NCI-H2081 (cell line): ENCODE data around the gene ACTL6B.

Experiments
- DNase-seq, 2 experiments: peaks; one replicate each; lab custom pipeline; 2025; lab: John Stamatoyannopoulos, UW

Gene ACTL6B

DNA sequence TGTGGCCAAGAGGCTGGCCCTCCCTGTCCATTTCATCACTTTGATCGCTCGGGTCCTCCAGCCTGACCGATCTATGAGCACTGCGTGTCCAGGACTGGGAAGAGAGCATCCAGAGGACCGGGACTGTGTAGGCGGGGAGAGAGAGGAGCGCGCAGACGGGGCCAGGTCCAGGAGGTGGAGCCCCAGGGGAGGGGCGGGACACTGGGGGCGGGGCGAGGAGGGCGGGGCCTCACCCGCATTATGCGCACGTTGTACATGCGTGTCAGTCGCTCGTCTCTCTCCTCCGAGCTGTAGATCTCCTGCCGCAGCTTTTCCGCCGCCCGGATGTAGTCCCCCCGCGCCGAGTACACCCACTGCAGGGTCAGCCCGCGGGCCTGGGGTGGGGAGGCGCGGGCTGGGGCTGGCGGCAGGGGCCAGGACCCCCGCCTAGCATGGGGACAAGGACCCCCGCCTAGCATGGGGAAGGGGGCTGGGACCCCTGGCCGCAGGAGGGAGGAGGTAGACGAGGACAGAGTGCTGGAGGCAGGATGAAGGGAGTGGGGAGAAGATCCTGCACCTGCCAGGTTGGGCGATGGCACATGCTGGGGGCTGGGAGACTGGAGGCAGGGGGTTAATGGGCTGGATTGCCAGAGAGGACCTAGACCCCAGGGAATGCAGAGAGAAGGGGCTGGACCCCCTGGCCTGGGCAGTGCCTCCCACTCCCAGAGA is 29.6 kb downstream of the ACTL6B start:
- peak; percentile 85 for DNase-seq

DNA sequence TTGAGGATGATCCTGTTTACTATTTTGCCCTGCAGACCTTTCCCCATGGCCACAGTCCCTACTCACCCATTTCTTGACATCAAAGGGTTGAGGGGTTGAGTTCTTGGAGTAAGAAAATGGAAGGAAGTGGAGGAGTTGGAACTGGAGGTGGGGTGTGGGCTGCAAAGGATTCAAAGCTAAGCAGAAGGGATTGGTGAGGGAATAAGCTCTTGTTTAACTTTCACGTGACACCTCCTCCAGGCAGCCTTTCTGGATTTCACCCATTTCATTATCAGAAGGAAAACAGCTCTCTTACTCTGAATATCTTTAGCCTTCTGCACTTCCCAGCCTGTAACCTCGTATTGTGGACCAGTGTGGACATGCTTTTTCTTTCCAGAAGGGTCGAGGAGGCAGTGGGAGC is 30.2 kb downstream of the ACTL6B start:
- no peak for DNase-seq

DNA sequence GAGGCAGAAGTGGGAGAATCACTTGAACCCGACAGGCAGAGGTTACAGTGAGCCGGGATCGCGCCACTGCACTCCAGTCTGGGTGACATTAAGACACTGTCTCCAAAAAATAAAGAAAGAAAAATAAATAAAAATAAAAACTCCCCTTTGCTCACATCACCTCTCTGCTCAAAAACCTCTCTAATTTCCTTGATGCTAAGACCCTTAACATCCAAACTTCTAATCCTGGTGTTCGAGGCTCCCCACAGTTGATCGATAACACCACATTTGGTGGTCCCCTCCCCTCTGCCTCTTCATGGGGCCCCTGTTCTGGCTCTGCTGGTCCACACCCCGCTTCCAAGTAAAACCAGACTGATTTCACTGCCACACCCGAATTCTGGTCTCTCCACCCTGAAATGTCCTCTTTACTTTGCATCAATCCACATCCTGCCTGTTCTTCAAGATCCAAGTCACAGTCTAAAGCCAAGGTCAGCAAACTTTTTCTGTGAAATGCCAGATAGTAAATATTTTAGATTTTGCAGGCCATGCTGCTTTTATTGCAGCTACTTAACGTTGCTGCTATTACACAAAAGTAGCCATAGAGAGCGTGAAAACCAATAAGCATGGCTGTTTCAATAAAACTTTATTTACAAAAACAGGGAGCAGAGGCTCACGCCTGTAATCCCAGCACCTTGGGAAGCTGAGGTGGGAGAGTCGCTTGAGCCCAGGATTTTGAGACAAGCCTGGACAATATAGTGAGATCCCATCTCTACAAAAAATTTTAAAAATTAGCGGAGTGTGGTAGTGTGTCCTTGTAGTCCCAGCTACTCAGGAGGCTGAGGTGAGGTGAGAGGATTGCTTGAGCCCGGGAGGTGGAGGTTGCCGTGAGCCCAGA is 32.1 kb downstream of the ACTL6B start:
- DNase-seq = no peak

DNA sequence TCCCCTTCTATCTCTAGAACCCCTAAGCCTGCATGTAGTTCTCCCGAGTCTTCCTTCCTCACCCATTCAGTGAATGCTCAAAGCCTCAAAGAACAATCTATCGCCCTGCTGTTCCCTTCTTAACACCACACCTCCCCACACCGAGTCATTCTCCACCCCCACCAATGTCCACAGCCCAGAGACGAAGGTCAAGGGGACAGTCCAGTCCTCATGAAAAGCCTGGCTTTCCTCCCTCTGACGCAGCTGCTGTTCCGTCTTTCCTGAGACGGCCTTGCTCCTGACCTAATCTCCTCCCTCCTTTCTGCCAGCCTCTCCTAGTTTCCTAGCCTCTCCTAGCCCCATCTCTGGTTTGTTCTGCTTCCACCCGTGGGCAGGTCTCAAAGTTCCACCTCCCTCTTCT is 34.7 kb downstream of the ACTL6B start:
- no peak for DNase-seq

DNA sequence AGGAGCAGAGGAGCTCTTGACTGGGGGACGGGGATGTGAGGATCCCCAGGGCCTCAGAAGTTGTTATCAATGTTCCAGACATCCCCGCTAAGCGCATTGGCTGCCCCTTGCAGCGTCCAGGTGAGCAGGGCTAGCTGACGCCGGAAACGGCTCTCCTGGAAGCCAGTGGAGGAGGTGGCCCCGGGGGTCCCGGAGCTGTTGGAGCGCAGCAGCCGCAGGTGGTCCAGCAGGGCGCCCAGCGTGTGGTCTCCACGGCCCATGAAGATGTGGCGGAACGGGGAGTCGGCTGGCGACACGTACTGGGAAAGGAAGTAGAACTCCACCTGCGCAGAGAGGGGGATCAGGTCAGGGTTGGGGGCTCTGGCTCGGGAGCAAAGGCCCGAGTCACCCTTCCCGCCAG is 35.4 kb downstream of the ACTL6B start:
- DNase-seq = no peak

DNA sequence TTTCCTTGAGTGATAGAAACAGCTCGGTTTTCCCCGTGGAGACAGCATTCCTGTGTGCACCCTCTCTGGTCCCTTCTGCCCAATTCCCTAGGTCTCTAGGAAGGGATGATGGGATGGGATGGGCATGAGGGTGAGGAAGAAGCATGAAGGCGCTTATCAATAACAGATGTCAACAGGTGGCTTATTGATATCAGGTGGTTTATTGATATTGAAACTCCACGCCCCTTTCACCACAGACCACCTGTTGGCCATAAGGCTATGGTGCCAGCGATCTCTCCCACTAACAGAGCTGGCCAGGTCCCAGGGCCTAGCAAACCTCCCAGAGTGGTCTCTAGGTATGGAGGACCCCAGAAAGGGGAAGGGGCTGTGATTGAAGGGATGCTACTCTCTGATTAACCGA is 36.0 kb downstream of the ACTL6B start:
- no peak for DNase-seq

DNA sequence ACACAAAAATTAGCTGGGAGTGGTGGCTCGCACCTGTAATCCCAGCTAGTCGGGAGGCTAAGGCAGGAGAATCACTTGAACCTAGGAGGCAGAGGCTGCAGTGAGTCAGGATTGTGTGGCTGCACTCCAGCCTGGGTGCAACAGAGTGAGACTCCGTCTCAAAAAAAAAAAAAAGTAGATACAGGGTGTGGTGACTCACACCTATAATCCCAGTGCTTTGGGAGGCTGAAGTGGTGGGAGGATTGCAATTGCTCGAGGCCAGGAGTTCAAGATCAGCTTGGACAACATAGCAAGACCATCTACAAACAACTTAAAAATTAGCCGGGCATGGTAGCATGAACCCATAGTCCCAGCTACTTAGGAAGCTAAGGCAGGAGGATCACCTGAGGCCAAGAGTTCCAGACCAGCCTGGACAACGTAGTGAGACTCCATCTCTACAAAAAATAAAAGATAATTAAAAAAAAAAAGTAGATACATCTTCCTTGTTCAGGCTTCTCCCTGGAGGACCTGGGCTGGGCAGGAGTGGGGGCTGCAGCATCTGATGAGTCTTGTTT is 41.9 kb downstream of the ACTL6B start:
- no peak for DNase-seq

DNA sequence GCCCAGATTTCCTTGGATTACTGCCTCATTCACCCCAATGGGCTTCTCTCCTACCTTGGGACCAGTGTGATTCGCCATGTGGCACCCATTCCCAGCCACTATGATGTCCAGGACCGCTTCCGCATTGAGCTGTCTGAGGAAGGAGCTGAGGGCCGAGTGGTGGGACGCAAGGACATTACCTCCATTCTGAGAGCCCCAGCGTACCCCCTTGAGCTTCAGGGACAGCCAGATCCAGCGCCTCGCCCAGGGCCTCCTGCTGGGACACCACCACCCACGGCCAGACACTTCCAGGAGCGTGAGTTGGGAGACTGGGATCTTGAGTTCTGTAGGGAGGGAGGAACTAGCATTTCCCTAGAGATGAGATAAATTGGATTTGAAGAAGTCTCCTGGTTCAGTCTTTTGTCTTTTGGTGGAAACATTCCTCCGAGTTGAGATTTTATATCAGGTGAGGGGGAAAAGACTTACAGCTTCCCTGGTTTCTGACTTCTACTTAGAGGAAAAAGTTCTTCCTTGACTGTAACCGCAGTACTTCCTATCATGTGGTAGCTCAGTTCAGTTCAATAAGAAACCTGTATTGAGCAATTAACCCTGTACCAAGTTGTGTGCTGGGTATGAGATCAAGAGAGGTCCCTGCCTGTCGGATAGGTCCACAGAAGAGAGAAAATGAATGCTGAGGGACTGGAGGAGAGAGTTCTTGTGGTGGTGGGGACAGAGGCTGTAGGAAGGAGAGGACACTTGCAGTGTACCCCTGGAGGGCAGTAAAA is 42.7 kb downstream of the ACTL6B start:
- DNase-seq = no peak

DNA sequence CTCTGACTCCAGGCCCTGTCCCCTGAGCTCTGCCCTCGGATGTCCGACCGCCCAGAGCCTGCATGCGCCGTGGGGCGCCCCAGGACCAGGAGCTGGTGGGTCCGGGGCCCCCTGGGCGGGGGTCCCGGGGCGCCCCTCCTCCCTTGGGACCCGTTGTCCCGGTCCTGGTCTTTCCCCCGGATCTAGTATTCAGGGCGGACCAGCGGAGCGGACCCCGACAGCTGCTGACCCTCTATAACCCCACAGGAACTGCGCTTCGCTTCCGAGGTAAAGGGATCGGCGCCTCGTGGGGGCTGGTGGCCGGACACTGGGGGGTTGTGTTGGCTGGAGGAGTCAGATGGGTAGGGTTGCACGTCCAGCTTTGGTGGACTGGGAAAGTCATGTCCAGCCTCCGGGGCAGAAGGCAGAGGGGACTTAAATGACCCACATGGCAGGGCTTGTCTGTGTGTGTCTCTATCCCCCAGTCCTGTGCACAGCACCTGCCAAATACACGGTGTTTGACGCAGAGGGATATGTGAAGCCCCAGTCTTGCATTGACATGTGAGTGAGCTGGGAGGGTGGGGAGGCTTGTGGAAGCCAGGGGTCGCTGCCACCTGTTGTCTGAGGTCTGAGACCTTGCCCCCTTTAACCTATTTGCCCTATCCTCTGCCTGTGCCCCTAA is 43.4 kb downstream of the ACTL6B start:
- DNase-seq = no peak

DNA sequence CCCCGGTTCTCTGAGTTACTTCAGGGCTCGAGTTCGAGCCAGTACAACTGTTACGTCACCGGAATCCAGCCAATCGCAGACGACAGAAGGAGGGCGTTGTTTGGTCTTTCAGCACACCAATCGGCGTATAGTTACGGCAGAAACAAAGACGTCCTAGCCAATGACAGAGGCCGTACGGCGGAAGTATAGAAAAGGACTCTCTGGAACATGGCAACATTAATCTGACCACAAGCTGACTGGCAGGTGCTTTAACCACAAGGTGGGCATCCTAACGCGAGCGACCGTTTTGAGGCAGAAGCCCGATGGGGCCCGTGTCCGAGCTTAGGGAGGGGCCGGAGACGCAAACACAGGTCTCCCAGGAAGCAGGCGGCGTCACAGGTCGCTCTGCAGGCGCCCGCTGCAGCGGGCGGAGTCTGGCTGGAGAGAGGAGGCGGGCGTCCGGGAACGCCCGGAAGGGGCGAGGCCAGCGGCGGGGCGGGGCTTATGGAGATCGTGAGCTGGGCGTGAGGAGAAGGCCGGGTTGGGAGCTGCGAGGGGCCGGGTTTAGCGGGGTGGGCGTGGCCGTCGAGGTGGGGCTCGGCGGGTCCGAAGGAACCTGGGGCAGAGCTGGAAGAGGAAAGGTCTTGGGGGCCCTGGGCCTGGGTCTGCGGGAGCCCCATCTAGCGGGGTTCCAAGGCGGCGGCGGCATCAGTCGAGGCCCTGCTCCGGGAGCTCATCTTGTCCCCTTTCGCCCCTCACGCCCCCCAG is 44.1 kb downstream of the ACTL6B start, which contains the start of gene MOSPD3:
MOSPD3 (plus strand) TSS at position 558 of the 747 bp plus-strand sequence. CDS start 252 bp downstream, outside the sequence.
- peak; percentile 99 to 100 for DNase-seq

DNA sequence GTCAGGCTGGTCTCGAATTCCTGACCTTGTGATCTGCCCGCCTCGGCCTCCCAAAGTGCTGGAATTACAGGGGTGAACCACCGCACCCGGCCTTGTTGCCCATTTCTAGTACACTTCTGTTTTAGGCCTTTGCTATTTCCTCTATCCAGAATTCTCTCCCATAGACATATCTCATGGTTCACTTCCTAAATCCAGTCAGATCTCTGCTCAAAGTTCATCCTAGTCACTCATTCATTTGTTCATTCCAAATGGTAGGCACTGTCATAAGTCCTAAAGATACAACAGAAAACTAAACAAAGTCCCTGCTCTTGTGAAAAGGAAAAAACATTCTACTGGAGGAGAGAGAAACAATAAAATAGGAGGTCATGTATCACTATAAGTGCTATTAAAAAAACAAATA is 46.3 kb downstream of the ACTL6B start:
- DNase-seq = no peak

DNA sequence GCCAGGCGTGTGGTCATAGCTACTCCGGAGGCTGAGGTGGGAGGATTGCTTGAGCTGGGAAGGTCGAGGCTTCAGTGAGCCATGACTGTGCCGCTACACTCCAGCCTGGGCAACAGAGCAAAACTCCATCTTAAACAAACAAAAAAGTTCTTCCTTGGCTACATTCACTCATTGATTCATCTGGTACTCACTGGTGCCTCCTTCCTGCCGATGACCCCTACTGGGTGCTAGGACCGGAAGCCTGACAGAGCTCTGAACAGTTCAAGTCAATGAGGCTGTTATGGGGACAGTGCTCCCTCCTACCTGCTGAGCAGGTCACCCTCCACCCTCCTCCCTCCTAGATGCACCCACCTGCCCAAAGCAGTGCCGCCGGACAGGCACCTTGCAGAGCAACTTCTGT is 49.1 kb downstream of the ACTL6B start:
- DNase-seq = no peak

DNA sequence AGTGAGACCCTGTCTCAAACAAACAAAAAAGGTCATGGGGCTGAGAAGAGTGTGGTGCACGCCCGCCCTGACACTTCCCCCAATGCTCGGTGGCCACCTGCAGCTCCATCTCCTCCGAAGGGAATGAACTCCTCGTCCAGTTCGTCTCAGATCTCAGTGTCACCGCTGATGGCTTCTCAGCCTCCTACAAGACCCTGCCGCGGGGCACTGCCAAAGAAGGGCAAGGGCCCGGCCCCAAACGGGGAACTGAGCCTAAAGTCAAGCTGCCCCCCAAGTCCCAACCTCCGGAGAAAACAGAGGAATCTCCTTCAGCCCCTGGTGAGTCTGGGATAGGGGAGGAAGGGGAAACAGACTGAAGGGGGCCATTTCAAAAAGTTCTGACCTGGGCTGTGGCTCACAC is 49.9 kb downstream of the ACTL6B start:
- no peak for DNase-seq

DNA sequence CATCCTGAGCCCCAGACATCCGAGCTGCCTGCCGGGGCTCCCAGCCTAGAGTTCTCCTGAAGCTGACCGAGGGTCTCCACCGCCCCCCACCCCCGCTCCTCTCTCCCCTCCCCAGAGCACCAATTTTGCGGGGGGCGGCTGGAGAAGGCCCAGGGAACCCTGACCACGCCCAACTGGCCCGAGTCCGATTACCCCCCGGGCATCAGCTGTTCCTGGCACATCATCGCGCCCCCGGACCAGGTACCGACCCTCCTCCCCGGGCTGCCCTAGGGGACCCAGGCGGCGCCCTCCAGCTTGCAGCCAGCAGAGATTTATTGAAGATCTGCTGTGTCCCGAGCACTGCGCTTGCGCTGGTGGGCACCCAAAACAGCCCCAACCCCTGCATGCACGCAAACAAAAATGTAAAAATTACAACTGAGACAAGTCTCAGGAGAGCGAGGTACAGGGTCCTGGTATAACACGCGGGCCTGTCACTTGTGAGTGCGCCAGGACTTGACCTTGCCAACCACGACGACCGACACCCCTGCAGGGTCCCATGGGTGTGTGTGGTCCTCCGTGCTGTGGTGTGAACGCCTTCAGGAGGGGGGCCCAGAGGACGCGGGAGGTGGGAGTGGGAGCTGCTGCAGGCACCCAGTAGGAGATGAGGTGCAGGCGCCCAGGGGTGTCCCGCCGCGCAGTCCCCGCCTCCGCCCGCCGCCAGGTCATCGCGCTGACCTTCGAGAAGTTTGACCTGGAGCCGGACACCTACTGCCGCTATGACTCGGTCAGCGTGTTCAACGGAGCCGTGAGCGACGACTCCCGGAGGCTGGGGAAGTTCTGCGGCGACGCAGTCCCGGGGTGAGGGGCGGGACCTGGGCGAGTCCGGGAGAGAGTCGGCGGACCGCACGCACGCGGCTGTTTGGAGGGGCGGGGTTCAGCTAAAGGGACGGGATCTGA is 51.0 kb downstream of the ACTL6B start:
- DNase-seq = no peak

DNA sequence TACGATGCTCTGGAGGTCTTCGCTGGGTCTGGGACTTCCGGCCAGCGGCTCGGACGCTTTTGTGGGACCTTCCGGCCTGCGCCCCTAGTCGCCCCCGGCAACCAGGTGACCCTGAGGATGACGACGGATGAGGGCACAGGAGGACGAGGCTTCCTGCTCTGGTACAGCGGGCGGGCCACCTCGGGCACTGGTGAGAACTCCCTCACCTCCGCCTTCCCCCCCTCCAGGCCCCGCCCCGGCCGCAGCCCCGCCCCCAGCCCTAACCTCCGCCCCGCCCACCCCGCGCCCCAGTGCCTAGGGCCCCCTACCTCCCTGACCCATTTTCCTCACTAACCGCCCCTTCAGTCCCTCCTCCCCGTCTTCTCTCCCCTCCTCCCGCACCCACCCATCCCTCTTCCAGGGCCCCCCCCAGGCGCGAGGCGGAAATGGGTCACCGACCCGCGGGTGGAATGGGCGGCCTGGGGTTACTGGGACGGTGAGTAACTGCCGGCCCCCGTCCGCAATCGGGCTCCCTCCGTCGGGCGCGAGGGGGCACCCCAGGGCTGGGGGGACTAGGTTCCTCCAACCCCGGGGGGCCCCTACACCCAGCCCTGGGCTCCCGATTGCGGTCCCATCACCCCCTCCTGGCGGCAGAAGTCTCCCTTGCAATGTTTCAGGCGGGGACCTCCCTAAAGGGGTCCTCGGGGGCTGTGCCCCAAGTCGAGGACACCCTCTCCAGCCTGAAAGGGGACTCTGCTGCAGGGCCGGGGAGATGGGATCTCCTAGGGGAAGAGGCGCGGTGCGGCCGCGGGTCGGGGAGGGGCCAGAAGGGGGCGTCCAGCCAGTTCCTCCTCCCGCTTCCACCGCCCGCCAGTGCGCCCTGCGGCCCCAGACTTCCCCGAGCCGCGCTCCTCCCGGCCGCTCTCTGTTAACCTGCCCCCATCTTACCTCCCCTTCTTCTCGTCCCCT is 51.9 kb downstream of the ACTL6B start:
- peak; percentile 41 to 61 for DNase-seq

DNA sequence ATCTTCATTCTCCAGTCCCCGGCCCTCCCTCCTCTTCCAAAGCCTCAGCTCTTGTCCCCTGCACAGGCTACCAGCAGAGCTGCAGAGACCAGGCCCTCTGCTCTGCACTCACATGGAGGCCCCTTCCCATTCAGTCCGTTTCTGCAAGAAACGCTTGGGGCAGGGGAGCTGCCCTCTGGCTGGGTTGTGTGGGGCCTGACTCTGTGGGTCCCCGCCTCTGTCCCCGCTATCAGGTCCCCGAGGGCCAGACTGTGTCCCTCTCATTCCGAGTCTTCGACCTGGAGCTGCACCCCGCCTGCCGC is 52.6 kb downstream of the ACTL6B start:
- DNase-seq = no peak

DNA sequence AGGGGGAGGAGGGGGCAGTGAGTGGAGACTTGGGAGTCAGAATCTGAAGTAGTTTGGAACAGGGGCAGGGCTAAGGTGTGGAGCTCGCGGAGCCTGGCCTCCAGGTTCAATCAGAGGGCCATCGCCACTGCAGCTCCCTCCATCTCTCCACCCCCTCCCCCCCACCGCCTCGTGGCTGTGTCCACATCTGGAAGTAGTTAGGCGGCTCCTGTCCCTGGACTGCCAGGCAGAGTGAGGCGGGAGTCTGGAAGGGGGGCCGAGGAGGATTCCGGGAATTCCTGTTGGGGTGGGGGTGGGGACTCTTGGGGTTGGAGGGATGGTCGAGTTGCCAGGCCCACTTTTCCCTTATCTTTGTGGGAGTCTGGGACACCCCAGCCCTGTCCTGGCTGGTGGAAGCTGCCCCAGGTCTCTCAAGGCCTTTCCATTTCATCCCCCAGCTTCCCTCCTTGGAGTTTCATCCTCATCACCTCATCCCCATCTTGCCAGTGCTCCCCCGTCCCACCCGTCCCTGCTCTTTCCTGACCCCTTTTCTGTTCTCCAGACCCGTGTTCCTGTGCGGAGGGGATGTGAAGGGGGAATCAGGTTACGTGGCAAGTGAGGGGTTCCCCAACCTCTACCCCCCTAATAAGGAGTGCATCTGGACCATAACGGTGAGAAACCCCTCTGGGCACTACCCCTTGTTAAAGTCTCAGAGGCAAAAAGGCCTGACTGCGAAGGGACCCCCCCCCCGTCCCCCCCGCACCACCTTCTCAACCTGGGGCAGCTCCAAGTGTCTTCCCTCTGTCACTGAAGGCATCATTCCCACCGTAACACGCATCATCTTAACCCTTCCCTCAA is 53.1 kb downstream of the ACTL6B start:
- DNase-seq = no peak

DNA sequence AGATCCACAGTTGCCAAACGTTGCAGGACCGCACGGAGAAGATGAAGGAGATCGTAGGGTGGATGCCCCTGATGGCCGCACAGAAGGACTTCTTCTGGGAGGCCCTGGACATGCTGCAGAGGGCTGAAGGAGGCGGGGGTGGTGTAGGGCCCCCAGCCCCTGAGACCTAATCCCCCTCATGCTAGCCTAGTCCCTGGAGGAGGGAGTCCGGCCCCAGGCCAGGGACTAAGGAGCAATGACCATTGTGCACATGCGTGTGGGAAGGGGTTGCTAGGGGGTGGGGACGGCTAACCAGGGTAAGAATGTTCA is 55.6 kb downstream of the ACTL6B start:
- no peak for DNase-seq
